Uterus (tissue), 2 donors: Measurements from ENCODE around the gene RIPOR1.

ENCODE experiments used
- POLR2A ChIP-seq, 2 donors: fragments of 450-650 bp; IDR thresholded peaks; one replicate each; pipeline ENCODE4 v1.6.1; 2016; ENCODE audit warnings: antibody characterized with exemption in 2 of 2, mild to moderate bottlenecking in 1 of 2, moderate library complexity in 1 of 2
- TF ChIP-seq, protein P1 (sequence below), 4 experiments: fragments of 200-600 bp in 2 of 4; fragments of 450-650 bp in 2 of 4; sonication (generic) in 2 of 4; IDR thresholded peaks; one replicate each; pipeline ENCODE4 v1.5.1; 2016 to 2019; ENCODE audit warnings: antibody characterized with exemption in 4 of 4, mild to moderate bottlenecking in 2 of 4, moderate library complexity in 1 of 4

DNA sequence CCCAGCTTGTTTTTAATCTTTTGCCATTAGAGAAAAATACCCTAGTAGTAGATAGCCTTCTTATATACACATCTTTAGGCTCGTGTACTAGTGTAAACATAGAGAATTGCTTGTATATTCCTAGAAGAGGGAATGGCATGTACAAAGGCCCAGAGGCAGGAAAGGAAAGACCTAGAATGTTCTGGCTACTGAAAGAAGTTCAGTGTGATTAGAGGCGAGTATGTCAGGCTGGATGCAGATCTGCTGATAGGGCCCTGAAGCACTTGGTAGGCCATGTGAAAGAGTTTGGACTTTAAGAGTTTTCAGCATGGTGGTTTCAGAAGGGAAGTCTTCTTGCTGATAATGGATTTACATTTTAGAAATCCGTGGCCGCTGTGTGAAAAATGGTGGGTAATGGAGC lies 51.1 kb downstream of the RIPOR1 start:
- TF ChIP-seq, protein P1, sequence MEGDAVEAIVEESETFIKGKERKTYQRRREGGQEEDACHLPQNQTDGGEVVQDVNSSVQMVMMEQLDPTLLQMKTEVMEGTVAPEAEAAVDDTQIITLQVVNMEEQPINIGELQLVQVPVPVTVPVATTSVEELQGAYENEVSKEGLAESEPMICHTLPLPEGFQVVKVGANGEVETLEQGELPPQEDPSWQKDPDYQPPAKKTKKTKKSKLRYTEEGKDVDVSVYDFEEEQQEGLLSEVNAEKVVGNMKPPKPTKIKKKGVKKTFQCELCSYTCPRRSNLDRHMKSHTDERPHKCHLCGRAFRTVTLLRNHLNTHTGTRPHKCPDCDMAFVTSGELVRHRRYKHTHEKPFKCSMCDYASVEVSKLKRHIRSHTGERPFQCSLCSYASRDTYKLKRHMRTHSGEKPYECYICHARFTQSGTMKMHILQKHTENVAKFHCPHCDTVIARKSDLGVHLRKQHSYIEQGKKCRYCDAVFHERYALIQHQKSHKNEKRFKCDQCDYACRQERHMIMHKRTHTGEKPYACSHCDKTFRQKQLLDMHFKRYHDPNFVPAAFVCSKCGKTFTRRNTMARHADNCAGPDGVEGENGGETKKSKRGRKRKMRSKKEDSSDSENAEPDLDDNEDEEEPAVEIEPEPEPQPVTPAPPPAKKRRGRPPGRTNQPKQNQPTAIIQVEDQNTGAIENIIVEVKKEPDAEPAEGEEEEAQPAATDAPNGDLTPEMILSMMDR (IDR thresholded peaks at IDR 0.05) = no peak
- TF ChIP-seq POLR2A (IDR thresholded peaks at IDR 0.05) = no peak
